Peyer's patch (tissue), 4 donors: ENCODE results near the gene TRIM6. TPM values are rescaled to one million over a fixed set of nuclear protein-coding genes. Genes with fewer than 3 reads are reported as not detected.
"Not testable (repeated sequence)": the region's sequence is repeated elsewhere in the genome, so short reads cannot be mapped to it uniquely, and the experiment has no call there.

Source experiments
- DNase-seq, 3 donors: peaks; one replicate each; pipeline ENCODE4 v3.0.0-alpha.2; 2017 to 2019
- H3K27ac ChIP-seq, 4 donors: fragments of 200-600 bp; sonication (generic); one replicate each; pipeline ENCODE4 v1.5.1; 2016 to 2019
- H3K27me3 ChIP-seq, 2 donors: fragments of 200-600 bp; sonication (generic); one replicate each; pipeline ENCODE4 v1.5.1; 2019
- H3K36me3 ChIP-seq, 3 donors: fragments of 200-600 bp; sonication (generic); one replicate each; pipeline ENCODE4 v1.5.1; 2016 to 2019
- H3K4me1 ChIP-seq, 4 donors: fragments of 200-600 bp; sonication (generic); one replicate each; pipeline ENCODE4 v1.5.1; 2016 to 2019
- H3K4me3 ChIP-seq, 4 donors: fragments of 200-600 bp; sonication (generic); 1 replicate in 3 of 4; 2 replicates in 1 of 4; pipeline ENCODE4 v1.5.1; 2016 to 2019; ENCODE audit warnings: mild to moderate bottlenecking in 1 of 4
- H3K9me3 ChIP-seq, 4 donors: fragments of 200-600 bp; sonication (generic); one replicate each; pipeline ENCODE4 v1.5.1; 2016 to 2019; ENCODE audit warnings: mild to moderate bottlenecking in 1 of 4
- CTCF ChIP-seq, 6 experiments: fragments of 450-650 bp in 4 of 6; fragments of 200-600 bp in 2 of 6; sonication (generic) in 1 of 6; IDR thresholded peaks; one replicate each; pipeline ENCODE4 v1.5.1; 2017 to 2019; ENCODE audit warnings: antibody characterized with exemption in 6 of 6, mild to moderate bottlenecking in 3 of 6, moderate library complexity in 1 of 6
- POLR2A ChIP-seq, 2 donors: fragments of 450-650 bp; IDR thresholded peaks; one replicate each; pipeline ENCODE4 v1.5.1; 2017; ENCODE audit warnings: antibody characterized with exemption in 2 of 2, mild to moderate bottlenecking in 2 of 2, moderate library complexity in 2 of 2
- total RNA-seq, 4 donors: library from RNA; depleted of rRNA; stranded (reverse); fragments of >200 nt; gene quantifications; one replicate each; pipeline ENCODE4 v1.1.0, GENCODE V29; 2016

The TRIM6 gene
- total RNA-seq, 4 donors from 2014 or later = 0.53 to 3.3 (median 1.3) TPM

GRCh38 chr11:5646139-5646538, 49.7 kb downstream of the TRIM6 start:
- Histone ChIP-seq H3K4me1 (no peaks in the 10 kb centered on the region), H3K36me3 (peaks cover 0 to 21% (median 0%) of the 10 kb centered on the region in 3 donors), H3K4me3 (no peak overlapping the region), H3K27me3 (no peaks in the 10 kb centered on the region), H3K27ac (no peak overlapping the region), H3K9me3 (no peaks in the 10 kb centered on the region)
- TF ChIP-seq CTCF (IDR thresholded peaks at IDR 0.05) = no peak
- no peak for TF ChIP-seq POLR2A (IDR thresholded peaks at IDR 0.05)
- no peak for DNase-seq

DNA sequence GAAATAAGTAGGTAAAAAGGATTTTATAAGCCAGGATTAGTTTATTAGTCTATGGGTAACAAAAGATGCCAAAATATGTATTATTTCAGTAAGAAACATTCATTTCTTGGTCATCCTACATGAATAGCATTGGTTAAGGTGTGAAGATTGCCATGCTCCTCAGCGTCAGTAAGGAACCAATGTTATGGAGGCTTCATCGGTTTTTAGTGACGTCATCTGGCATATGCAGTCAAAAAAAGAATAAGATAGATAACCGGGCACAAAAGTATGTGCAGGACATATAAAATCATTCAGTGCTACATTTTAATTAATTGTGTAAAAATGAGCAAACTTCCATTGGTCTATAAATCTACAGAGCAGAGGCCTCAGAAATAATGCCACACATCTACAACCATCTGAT, 59.0 kb downstream of the TRIM6 start:
- Histone ChIP-seq H3K4me3 (no peak overlapping the region), H3K36me3 (no peaks in the 10 kb centered on the region), H3K27me3 (no peaks in the 10 kb centered on the region), H3K4me1 (no peaks in the 10 kb centered on the region), H3K27ac (no peak overlapping the region), H3K9me3 (no peaks in the 10 kb centered on the region)
- TF ChIP-seq POLR2A (IDR thresholded peaks at IDR 0.05) (no peak), CTCF (IDR thresholded peaks at IDR 0.05) (no peak)
- DNase-seq = no peak

DNA sequence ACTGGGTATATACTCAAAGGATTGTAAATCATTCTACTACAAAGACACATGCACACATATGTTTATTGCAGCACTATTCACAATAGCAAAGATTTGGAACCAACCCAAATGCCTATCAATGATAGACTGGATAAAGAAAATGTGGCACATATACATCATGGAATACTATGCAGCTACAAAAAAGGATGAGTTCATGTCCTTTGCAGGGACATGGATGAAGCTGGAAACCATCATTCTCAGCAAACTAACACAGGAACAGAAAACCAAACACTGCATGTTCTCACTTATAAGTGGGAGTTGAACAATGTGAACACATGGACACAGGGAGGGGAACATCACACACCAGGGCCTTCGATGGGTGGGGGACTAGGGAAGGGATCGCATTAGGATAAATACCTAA, 60.5 kb downstream of the TRIM6 start:
- not testable (repeated sequence) for H3K9me3 ChIP-seq, H3K36me3 ChIP-seq, H3K27ac ChIP-seq, H3K27me3 ChIP-seq, H3K4me3 ChIP-seq, DNase-seq, H3K4me1 ChIP-seq

DNA sequence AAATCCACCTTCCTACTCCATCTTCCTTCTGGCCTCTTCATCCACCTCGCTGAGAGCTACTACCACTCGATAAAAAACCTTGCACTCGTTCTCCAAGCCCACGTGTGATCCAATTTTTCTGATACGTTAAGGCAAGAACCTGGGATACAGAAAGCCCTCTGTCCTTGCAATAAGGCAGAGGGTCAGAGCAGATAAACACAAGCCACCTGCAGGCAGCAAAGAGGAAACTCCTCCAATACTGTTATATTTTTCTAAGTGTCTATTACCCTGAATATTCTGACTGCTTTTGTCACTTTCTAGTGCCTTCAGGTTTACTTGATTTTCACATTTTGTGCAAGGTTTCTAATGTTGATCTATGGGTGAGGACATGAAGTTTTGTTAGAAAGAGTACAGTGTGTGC, 61.9 kb downstream of the TRIM6 start:
- Histone ChIP-seq H3K27ac (no peak overlapping the region), H3K36me3 (peaks cover 0 to 5% (median 0%) of the 10 kb centered on the region in 3 donors), H3K4me3 (no peak overlapping the region), H3K9me3 (no peaks in the 10 kb centered on the region), H3K27me3 (no peaks in the 10 kb centered on the region), H3K4me1 (no peaks in the 10 kb centered on the region)
- TF ChIP-seq POLR2A (IDR thresholded peaks at IDR 0.05) (no peak), CTCF (IDR thresholded peaks at IDR 0.05) (no peak)
- DNase-seq = no peak

Other genes starting within 250 kb of the TRIM6 start
- gene OR51B6, start 245.1 kb upstream of the TRIM6 start, total RNA-seq = not detected
- not detected for gene OR51M1, start 212.8 kb upstream of the TRIM6 start, total RNA-seq
- not detected for gene OR51Q1, start 174.5 kb upstream of the TRIM6 start, total RNA-seq
- gene OR51I1, start 155.1 kb upstream of the TRIM6 start, total RNA-seq = not detected
- gene OR51I2, start 147.3 kb upstream of the TRIM6 start, total RNA-seq = not detected
- gene OR52D1, start 108.0 kb upstream of the TRIM6 start, total RNA-seq = not detected
- 1 to 10 TPM in 1 of 4 donors, under 1 TPM in 1, not detected in 2; 0.53 to 5.8 TPM for gene UBQLN3, start 86.7 kb upstream of the TRIM6 start, total RNA-seq
- under 1 TPM in 1 of 4 donors, not detected in 3; 0.80 TPM for gene UBQLNL, start 79.9 kb upstream of the TRIM6 start, total RNA-seq
- gene OR52H1, start 48.1 kb upstream of the TRIM6 start, total RNA-seq = not detected
- gene OR52B6, start 15.8 kb upstream of the TRIM6 start, total RNA-seq = not detected
- gene TRIM34, start 28.4 kb downstream of the TRIM6 start, total RNA-seq = 10 to 100 TPM in 3 of 4 donors, 1 to 10 TPM in 1; 6.7 to 14.9 (median 11.0) TPM
- 10 to 100 TPM in 3 of 4 donors, 1 to 10 TPM in 1; 8.1 to 55.3 (median 21.3) TPM for gene TRIM5, start 88.4 kb downstream of the TRIM6 start, total RNA-seq
- 100 to 1,000 TPM in 1 of 4 donors, 10 to 100 TPM in 3; 23.9 to 309 (median 34.3) TPM for gene TRIM22, start 93.2 kb downstream of the TRIM6 start, total RNA-seq
- not detected for gene OR56B1, start 139.8 kb downstream of the TRIM6 start, total RNA-seq
- gene OR52N4, start 157.6 kb downstream of the TRIM6 start, total RNA-seq = not detected
- not detected for gene OR52N5, start 186.7 kb downstream of the TRIM6 start, total RNA-seq
- not detected for gene OR52N1, start 194.6 kb downstream of the TRIM6 start, total RNA-seq
- gene OR52N2, start 212.3 kb downstream of the TRIM6 start, total RNA-seq = not detected
- gene OR52E6, start 245.3 kb downstream of the TRIM6 start, total RNA-seq = not detected